Stimulated activated CD4-positive, alpha-beta T cell treated with anti-CD3 and anti-CD28 coated beads, Interleukin-15, amount 100 ng/mL, for 48 hours (primary cell): Measurements from ENCODE around the gene NDUFV1.
"Not testable (repeated sequence)": the region's sequence is repeated elsewhere in the genome, so short reads cannot be mapped to it uniquely, and the experiment has no call there.

Experiments
- DNase-seq, 2 donors: peaks; one replicate each; pipeline ENCODE4 v3.0.0-alpha.2; 2020; ENCODE audit warnings: low read depth in 2 of 2

NDUFV1 gene

DNA sequence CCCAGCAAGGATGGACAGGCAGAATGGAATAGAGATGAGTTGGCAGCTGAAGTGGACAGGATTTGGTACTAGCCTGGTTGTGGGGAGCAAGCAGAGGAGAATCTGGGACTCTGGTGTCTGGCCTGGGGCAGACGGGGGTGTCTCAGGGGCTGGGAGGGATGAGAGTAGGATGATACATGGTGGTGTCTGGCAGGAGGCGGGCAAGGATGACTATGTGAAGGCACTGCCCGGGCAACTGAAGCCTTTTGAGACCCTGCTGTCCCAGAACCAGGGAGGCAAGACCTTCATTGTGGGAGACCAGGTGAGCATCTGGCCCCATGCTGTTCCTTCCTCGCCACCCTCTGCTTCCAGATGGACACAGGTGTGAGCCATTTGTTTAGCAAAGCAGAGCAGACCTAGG is 20.8 kb upstream of the NDUFV1 start:
- DNase-seq = no peak

DNA sequence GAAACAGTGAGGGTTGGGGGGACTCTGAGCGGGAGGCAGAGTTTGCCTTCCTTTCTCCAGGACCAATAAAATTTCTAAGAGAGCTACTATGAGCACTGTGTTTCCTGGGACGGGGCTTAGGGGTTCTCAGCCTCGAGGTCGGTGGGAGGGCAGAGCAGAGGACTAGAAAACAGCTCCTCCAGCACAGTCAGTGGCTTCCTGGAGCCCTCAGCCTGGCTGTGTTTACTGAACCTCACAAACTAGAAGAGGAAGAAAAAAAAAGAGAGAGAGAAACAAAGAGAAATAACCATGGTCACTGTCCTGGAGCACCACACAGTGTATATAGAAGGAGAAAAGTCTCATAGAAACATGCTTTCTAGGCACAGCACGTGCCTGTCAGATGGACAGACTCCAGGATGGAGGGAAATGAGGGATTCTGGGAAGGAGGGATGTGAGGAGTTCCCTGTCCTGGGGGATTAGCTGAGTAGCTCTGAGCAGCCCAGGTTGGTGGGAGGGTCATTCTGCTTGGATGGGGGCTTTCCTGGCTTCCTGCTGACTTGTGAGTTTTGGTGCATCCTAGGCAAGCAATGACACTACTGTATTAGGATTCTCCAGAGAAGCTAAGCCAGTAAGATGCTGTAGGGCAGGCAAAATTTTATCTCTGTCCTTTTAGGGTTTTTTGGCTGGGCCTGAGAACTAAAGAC is 20.0 kb upstream of the NDUFV1 start:
- DNase-seq = no peak

- DNase-seq = no peak
Measured at GRCh38 chr11:67588136-67588503, 18.6 kb upstream of the NDUFV1 start.

GRCh38 chr11:67588899-67589415 is 17.8 kb upstream of the NDUFV1 start:
- DNase-seq = not testable (repeated sequence)

GRCh38 chr11:67592880-67593564 is 13.7 kb upstream of the NDUFV1 start:
- no peak for DNase-seq

DNA sequence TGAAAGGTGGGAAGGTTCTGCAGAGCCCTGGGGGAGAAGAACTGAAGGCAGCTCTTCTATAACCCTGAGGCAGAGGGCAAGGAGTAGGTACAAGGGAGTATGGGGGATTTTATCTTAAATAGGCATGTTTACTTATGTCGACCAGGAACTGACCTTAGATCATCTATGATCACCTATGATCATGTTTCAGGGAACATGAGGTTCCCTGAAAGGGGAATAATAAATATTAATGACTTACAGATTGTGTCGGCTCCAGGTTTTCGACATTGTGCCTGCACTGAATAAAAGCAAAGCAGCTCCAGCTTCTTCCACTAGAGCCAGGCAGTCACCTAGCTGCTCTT is 13.2 kb upstream of the NDUFV1 start:
- no peak for DNase-seq

DNA sequence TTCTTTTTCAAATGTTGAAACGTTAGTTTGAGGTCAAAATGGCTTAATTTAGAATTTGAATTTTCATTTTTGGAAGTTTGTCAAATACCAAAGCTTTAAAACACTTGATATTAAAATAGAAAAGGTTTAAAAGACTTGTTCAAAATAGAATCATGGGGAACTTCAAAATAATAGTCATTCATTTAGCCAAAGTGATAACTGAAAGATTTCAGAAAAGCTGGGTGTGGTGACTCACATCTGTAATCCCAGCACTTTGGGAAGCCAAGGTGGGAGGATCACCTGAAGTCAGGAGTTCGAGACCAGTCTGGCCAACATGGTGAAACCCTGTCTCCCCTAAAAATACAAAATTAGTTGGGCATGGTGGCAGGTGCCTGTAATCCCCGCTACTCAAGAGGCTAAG is 12.3 kb upstream of the NDUFV1 start:
- DNase-seq = no peak

DNA sequence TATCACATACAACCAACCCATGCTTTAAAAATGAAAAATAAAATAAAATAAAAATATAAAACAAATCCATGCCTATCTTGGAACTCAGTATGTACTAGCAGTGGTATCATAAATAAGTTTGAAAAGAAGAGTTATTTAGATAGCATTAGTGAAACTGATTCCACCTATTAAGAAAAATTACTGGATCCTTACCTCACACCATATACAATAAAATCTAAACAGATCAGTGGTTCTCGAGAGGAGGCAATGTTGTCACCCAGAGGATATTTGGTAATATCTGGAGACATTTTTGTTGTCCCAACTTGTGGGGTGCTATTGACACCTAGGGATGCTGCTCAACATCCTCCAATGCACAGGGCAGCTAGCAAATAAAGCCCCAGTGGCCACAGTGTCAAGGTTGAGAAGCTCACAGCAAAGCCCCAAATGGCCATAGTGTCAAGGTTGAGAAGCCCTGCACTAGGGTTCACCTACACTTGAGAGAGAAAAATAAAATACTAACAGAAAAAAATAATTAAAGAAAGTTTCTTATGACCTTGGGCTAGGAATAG is 9.9 kb upstream of the NDUFV1 start:
- DNase-seq = no peak

GRCh38 chr11:67597458-67597857 is 9.3 kb upstream of the NDUFV1 start:
- DNase-seq = not testable (repeated sequence)

- not testable (repeated sequence) for DNase-seq
Measured at GRCh38 chr11:67597963-67598362, 8.8 kb upstream of the NDUFV1 start.

DNA sequence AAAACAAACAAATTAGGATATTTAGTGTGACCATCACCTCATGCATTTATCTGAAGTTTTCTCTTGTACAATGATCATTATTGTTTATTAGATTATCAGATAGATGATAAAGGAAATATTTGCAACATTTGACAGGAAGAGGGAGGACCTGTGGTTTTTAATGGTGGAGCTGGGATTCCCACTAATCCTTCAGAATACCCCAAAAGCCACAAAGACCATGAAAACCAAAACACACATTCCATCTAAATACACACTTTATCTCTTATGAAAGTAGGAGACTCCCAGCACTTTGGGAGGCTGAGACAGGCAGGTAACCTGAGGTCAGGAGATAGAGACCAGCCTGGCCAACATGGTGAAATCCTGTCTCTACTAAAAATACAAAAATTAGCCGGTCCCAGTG is 7.6 kb upstream of the NDUFV1 start:
- DNase-seq = no peak

DNA sequence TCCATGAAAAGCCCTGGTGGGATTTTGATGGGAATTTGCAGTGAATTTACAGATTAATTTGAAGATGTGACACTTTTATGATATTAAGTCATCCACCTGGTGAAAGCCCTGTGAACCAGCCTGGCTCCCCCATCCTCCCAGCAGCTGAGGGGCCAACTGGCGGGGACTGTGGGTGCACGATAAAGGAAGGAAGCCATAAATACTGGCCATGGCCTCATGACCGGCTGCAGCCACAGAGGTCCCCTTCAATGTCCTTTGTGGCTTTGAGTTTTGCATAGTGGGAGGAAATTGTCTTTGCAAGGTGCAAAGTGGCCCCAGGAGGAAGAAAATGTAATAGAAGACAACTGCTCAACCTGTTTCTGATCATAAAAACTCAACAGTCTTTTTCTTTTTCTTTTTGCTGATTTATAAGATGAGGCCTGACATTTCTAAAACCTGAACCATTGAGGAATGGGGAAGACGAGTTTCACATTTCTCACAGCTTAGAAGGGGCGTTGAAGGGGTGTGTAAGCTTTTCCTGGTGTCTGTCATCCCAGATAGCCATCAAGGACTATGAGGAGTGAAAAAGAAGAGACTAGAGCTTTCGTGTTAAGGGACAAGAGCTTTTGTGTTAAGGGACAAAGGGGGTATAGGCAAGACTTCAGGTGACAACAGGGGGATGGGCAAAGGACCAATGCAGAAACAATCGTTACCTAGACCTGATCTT is 6.3 kb upstream of the NDUFV1 start:
- no peak for DNase-seq

GRCh38 chr11:67601098-67601497 is 5.6 kb upstream of the NDUFV1 start:
- DNase-seq = no peak

- not testable (repeated sequence) for DNase-seq
Measured at GRCh38 chr11:67604119-67604518, 2.6 kb upstream of the NDUFV1 start.

GRCh38 chr11:67604815-67605214 is 1.9 kb upstream of the NDUFV1 start:
- no peak for DNase-seq

GRCh38 chr11:67605231-67606011 is 1.3 kb upstream of the NDUFV1 start:
- DNase-seq = no peak

GRCh38 chr11:67606093-67606491 is 644 bp upstream of the NDUFV1 start:
- DNase-seq = no peak

- DNase-seq = no peak
Measured at GRCh38 chr11:67607507-67607906, 771 bp downstream of the NDUFV1 start.

DNA sequence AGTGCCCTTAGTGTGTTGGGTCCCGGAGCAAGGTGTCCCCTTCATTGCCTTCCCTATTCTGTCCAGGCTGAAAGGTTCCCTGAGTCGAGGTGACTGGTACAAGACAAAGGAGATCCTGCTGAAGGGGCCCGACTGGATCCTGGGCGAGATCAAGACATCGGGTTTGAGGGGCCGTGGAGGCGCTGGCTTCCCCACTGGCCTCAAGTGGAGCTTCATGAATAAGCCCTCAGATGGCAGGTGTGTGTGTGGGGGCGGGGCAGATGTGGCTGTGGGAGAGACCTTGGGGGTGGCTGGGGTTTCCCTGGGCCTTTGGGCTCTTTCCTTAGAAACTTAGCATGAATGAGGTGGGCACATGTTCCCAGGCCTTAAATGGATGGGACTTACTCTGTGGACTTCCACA is 1.8 kb downstream of the NDUFV1 start:
- DNase-seq = no peak

DNA sequence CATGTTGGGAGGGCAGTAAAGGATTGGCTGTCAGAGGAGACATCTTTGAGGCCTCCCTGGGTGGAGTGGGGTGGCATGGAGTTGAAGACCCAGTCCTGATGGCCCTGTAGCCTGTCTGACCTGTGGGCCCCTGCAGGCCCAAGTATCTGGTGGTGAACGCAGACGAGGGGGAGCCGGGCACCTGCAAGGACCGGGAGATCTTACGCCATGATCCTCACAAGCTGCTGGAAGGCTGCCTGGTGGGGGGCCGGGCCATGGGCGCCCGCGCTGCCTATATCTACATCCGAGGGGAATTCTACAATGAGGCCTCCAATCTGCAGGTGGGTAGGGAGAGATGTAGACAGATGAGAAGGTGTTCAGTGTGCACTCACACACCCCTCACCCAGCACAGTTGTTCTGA is 2.6 kb downstream of the NDUFV1 start:
- DNase-seq = no peak

DNA sequence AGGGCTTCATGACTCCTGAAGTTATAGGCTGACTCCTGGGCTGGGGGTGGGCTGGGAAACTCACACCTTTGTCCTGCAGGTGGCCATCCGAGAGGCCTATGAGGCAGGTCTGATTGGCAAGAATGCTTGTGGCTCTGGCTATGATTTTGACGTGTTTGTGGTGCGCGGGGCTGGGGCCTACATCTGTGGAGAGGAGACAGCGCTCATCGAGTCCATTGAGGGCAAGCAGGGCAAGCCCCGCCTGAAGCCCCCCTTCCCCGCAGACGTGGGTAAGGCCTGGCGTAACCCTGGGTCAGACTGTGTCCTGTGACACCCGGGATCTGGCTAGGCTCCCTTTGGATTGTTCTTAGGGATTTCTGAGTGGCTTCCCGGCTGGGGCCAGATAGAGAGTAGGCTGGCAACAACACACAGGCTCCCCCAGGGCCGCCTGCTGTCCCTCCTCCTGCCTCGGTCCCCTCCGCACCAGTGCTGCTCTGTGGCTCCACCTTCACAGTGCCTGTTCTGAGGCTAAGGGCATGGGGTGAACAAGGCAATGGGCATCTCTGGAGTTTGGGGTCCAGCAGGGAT is 3.6 kb downstream of the NDUFV1 start:
- DNase-seq = no peak

- DNase-seq = no peak
Measured at GRCh38 chr11:67611165-67611564, 4.4 kb downstream of the NDUFV1 start.
